GM18505 (cell line): ENCODE data around the gene UBR4.

Experiments
- ATAC-seq: cut with Tn5 transposase; IDR thresholded peaks from one replicate; pipeline ENCODE4 v1.9.1; 2021; ENCODE audit not compliant: unreplicated experiment
- POLR2A ChIP-seq: IDR thresholded peaks from 4 replicates; pipeline ENCODE4 v1.6.1; 2011; ENCODE audit warnings: borderline replicate concordance; ENCODE audit not compliant: insufficient read depth, insufficient read length; ENCODE audit errors: extremely low read depth

The UBR4 gene

DNA sequence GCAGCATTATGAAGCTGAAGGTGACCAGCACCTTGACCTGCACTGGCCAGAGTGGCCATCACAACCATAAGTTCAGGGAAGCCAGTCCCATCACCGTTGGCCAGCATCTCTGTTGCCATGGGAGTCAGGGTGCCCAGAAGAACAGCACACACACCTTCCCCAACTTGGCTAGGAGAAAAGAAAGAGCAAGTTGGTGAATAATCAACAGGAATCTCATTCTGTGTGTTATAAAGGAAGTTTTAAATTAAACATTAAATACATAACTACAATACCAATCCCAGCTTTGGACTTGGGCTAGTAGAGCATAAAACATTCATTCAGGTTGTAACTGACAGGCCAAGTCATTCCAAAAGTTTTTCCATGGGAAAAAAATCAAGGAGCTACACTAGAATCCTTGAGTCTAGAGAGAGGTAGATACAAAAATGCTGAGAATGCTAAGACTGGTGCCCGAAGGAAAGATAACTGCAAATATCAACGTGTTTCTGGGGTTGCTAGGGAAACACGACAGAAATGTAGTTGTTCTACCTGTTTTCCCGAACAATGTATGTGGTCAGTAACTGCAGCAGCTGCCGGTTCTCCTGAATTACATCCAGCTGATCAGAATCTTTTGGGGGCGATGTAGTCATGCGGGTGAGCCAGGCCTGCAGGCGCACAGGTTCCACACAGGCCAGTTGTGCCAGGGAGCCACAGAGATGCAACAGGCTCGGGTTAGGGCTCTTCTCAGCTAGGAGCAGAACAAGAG, 45.6 kb downstream of the UBR4 start:
- ATAC-seq = no peak
- TF ChIP-seq POLR2A = no peak

DNA sequence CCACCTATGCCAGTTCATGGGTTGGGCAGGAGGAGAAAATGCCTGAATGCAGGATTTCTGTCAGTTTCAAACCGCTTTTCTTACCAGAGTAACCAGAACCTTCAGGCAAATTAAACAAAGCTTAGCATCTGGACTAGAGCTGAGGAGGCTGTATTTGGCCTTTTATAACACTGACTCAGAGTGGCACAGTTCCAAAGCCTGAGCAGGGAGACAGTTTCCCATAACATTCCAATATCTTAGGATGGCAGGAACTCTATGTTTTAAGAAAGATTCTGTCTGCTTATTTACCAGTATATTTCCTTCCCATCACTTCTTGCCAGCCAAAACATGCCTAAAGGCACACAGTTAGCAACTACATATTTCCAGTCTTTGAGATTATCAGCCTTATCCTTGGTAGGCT, 46.8 kb downstream of the UBR4 start:
- ATAC-seq = no peak
- TF ChIP-seq POLR2A = no peak

DNA sequence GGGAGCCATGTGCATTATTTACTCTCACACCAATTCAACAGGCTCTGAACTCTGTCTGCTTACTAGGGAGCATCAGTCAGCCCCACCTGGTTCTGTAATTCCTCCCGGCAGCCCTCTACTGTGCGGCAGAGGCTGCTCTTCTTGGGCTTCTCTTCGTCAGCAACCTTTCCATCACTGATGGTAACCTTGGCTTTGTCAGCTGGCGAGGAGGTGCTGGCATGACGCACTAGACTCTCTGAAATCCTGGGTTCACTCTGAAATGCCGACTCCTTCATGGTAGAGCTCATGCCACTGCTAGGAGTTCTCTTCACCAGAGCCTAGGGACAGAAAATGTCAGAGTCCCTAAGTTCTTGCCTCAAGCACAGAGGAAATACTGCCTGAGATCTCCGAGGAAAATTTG, 49.2 kb downstream of the UBR4 start:
- no peak for TF ChIP-seq POLR2A
- no peak for ATAC-seq

DNA sequence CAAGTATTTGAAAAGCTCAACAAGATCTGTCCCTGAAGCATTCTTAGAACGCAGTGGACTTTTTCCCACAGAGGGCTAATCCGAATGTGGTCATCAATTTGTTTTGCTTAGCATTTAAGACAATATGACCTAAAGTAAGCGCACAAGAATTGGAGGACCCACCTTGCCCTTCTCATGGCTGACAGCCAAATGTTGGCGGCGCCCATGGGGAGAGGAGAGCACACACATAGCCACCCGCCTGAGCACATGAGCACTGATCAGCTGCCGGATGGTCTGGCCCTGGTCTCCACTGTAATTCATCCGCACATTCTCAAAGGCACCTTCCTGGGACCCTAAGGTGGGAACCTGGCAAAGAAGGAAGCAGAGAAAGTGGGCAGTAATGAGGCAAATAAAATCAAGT, 52.4 kb downstream of the UBR4 start:
- no peak for ATAC-seq
- no peak for TF ChIP-seq POLR2A

DNA sequence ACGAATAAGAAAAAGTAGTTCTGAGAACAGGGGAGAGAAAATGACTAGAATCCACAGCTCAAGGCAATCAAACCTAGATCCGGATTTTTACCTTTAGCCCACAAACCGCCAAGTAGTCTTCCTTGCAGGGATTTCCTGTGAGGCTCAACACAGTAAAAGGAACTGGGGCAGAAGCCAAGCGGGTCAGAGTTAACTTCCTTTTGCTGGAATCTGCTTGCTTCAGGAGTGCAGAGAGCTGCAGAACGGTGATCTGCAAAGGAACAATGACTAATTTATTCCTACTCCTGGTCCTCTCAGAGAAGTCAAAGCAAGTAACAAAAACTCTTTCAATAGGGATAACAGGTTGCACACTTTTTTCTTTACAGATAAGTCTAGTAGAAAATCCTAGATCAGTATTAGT, 53.4 kb downstream of the UBR4 start:
- ATAC-seq = no peak

DNA sequence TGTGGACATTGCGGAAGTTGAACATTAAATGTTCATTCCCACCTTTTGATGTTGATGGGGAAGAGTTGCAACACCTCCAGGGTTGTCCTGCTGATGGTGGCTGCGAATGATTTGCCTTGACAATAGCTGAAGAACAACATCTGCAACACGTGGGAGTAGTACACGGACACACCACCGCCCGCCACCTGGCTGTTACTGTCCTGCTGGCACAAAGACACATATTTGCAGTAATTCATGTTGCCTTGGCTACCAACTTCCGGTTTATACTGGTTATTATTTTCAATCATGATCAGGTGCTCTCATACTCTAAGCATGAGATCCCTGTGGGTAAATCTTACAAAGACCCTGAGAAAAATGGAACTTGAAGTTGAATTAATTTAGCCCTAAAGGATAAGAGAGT, 55.2 kb downstream of the UBR4 start:
- no peak for ATAC-seq
- no peak for TF ChIP-seq POLR2A

More for the DNA sequence above, 53.4 kb downstream of the UBR4 start:
- TF ChIP-seq POLR2A = no peak

DNA sequence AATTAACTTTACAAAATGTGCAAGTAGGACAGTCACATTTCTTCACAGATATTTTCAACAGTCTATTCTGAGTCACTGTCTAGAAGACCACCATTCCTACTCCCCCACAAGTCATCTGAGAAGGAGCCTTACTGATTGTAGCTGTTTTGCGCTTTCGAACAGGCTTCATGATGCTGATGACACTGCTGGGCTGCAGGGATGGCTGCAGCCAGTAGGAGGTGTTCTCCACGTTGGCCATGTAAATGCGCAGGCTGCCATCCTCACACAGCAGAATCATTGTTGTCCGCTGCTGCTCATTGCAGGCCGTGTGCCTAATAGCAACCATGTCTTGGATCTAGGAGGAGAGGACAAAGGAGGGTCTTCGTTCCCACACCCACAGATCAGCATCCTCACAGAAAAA, 56.9 kb downstream of the UBR4 start:
- ATAC-seq = no peak
- no peak for TF ChIP-seq POLR2A

DNA sequence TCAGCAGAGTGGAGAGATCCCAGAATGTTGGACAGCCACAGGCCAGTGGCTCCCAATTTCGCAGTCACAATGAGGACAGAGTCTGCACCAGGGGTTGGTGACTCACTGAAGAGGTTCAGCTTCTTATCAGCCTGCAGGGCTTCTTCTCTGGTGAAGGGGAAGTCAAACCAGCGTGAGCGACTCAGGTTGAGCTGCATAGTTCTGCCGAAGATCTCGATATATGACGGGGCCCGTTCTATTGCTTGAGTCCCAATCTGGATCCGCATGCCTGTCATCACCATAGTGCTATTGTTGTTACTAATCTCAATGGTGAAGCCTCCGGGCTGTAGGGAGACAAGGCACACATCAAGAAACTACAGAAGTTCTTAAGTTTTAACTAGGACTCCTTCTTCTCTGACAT, 58.5 kb downstream of the UBR4 start:
- no peak for TF ChIP-seq POLR2A
- ATAC-seq = no peak

DNA sequence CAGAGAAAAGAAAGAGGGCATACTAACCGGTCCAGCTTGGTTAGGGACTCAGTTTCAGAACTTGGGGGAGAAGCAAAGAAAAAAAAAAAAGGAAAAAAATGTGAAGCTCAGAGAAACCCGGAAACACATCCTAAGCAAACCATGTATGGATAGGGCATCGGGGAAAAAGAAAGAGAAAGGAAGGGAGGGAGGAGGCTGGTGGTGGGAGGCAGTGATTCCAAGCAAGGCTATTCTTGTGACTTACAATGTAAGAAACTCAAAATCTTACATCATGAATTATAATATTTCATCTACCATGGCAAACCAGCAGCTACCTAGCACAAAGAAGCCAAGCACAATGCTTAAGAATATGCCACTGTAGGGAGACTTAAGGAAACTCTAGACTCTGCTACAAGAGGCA, 60.3 kb downstream of the UBR4 start:
- ATAC-seq = no peak
- no peak for TF ChIP-seq POLR2A

DNA sequence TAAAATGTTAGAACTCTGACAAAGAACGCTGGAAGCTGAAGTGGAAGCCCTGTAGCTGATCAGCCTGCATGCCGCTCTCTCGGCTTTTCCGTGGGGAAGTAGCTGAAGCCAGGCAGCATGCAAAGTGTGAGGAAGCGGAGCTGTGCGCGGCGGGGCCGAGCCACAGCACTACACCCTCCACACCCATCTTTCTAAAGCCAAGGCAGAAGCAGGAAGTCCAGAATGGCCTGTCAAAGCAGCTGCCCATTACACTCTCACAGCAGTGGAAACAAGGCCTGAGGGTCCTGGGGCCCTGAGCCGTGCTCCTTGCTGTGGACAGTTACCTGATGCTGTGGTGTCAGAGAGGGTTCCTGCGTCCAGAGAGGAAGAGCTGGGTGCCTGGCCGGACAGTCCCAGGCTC, 69.6 kb downstream of the UBR4 start:
- ATAC-seq = no peak

DNA sequence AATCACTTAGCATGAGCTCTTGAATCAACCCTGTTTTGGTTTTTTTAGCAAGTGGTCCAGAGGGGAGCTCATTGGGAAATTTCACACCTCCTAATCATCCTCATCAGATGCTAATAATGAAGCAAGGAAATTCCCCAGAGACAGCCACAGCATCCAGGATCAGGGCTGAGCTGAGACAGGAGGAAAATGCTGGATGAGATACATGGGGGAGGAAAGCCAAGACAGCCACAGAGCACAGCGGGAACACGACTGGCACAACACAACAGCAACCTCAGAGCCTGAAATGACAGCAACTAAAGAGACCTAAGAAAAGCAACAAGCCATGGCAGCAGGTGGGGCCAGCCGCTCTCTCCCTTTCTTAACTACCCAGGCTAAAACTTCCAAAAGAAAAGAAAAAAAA, 70.4 kb downstream of the UBR4 start:
- no peak for ATAC-seq
- TF ChIP-seq POLR2A = no peak

More for the DNA sequence above, 69.6 kb downstream of the UBR4 start:
- TF ChIP-seq POLR2A = no peak

DNA sequence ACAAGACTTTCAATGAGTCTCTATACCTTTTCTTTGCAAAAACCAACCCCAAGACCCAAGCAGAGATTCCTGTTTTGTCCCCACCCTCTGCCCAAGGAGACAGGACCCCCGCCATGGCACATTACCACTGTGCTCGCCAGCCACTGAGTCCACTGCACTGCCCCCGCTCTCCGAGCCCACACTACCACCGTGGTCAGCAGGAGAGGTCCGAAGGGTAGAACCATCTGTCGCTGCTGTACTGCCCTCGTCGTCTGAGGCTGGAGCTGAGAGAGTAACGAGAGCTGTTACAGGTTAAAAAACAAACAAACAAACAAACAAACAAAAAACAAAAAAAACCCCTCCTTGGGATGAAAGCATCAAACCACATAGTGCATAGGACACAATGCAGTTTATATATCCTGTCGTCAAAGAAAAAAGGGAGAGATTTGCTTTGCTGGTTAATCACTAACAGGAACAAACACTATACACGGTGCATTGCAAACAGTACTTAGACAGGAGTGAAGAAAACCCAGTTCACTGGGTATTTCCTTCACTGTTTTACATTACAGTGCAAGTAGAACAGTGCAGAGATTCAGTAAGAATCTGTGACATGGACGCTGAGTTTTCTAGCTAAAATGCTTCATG, 71.0 kb downstream of the UBR4 start:
- ATAC-seq = no peak
- no peak for TF ChIP-seq POLR2A

DNA sequence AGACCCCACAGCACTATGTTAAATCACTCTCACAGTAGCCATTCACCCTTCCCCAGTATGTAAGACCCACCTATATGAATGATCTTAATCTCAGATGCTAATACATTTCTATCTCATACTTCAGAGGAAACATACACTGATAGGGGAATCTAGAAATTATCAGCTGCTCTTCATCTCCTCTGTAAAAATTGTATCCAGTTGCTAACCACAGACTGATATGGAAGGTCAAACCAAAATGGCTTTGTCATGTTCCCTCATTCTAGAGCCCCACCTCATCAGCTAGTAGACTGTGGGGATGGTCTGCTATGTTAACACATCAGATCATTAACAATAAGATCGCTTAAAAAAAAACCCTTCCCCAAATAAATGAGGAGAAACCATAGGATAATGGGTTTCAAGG, 71.7 kb downstream of the UBR4 start:
- TF ChIP-seq POLR2A = no peak
- ATAC-seq = no peak

DNA sequence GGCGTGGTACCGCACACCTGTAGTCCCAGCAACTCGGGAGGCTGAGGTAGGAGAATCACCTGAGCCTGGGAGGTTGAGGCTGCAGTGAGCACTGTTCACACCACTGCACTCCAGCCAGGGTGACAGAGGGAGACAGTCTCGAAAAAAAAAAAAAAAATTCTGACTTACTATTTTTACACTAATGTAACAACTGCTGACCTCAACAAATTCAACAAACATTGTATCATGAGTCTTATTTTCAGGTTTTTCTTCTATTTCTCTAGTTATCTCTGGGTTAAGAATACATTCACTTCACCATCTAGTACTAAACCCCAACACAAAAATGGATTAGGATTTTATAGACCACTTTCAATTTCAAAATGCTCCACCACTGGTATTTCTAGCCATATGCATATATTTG, 72.9 kb downstream of the UBR4 start:
- TF ChIP-seq POLR2A = no peak

More for the DNA sequence above, 72.9 kb downstream of the UBR4 start:
- no peak for ATAC-seq
